Parathyroid adenoma (tissue), 2 donors: ENCODE data around the gene AATF.

Source experiments
- H2AFZ ChIP-seq: fragments of 300-600 bp; sonication (generic); one replicate; pipeline ENCODE4 v1.7.0; 2017; ENCODE audit warnings: antibody characterized with exemption, mild to moderate bottlenecking
- H3K27ac ChIP-seq: fragments of 300-600 bp; sonication (generic); one replicate; pipeline ENCODE4 v1.7.0; 2017
- H3K27me3 ChIP-seq: fragments of 300-600 bp; sonication (generic); one replicate; pipeline ENCODE4 v1.7.0; 2017; ENCODE audit warnings: low read length; ENCODE audit not compliant: control insufficient read depth, insufficient read depth
- H3K36me3 ChIP-seq: fragments of 300-600 bp; sonication (generic); one replicate; pipeline ENCODE4 v1.7.0; 2017; ENCODE audit warnings: low read length; ENCODE audit not compliant: control insufficient read depth, insufficient read depth
- H3K4me1 ChIP-seq: fragments of 300-600 bp; sonication (generic); one replicate; pipeline ENCODE4 v1.7.0; 2017; ENCODE audit warnings: control low read depth
- H3K4me2 ChIP-seq: fragments of 300-600 bp; sonication (generic); one replicate; pipeline ENCODE4 v1.7.0; 2017; ENCODE audit warnings: low read length
- H3K4me3 ChIP-seq: fragments of 300-600 bp; sonication (generic); one replicate; pipeline ENCODE4 v1.7.0; 2017; ENCODE audit warnings: low read depth, low read length
- H3K79me2 ChIP-seq: fragments of 300-600 bp; sonication (generic); one replicate; pipeline ENCODE4 v1.7.0; 2017; ENCODE audit warnings: control low read depth
- H3K9ac ChIP-seq: fragments of 300-600 bp; sonication (generic); one replicate; pipeline ENCODE4 v1.7.0; 2017; ENCODE audit warnings: mild to moderate bottlenecking
- H3K9me3 ChIP-seq: fragments of 300-600 bp; sonication (generic); one replicate; pipeline ENCODE4 v1.7.0; 2017; ENCODE audit warnings: low read length; ENCODE audit not compliant: control insufficient read depth
- CTCF ChIP-seq: fragments of 300-600 bp; sonication (generic); IDR thresholded peaks from one replicate; pipeline ENCODE4 v1.7.0; 2017; ENCODE audit warnings: antibody characterized with exemption, mild to moderate bottlenecking
- donor health status: primary hyperparathyroidism.

The AATF gene

GRCh38 chr17:36977066-36977465 is 28.3 kb downstream of the AATF start:
- Histone ChIP-seq H3K27ac (no peak overlapping the region), H3K79me2 (no peaks in the 10 kb centered on the region), H3K4me1 (no peaks in the 10 kb centered on the region), H3K9me3 (no peaks in the 10 kb centered on the region), H3K27me3 (no peaks in the 10 kb centered on the region), H3K9ac (no peak overlapping the region), H3K36me3 (no peaks in the 10 kb centered on the region), H3K4me2 (no peak overlapping the region), H3K4me3 (no peak overlapping the region), H2AFZ (no peak overlapping the region)
- no peak for TF ChIP-seq CTCF

- Histone ChIP-seq H3K79me2 (peaks cover 3% of the 10 kb centered on the region), H3K9me3 (no peaks in the 10 kb centered on the region), H3K4me1 (no peaks in the 10 kb centered on the region), H2AFZ (no peak overlapping the region), H3K27me3 (no peaks in the 10 kb centered on the region), H3K4me2 (no peak overlapping the region), H3K27ac (no peak overlapping the region), H3K4me3 (no peak overlapping the region), H3K9ac (no peak overlapping the region), H3K36me3 (no peaks in the 10 kb centered on the region)
- TF ChIP-seq CTCF: no peak
Measured at GRCh38 chr17:36977568-36977967, 28.8 kb downstream of the AATF start.

- Histone ChIP-seq H3K27ac (no peak overlapping the region), H3K9ac (no peak overlapping the region), H3K4me2 (no peak overlapping the region), H3K36me3 (no peaks in the 10 kb centered on the region), H3K27me3 (no peaks in the 10 kb centered on the region), H3K4me1 (no peaks in the 10 kb centered on the region), H3K9me3 (no peaks in the 10 kb centered on the region), H2AFZ (no peak overlapping the region), H3K79me2 (peaks cover 7% of the 10 kb centered on the region), H3K4me3 (no peak overlapping the region)
- TF ChIP-seq CTCF: no peak
Measured at GRCh38 chr17:36978810-36979564, 30.2 kb downstream of the AATF start.

GRCh38 chr17:36979565-36979941 is 30.8 kb downstream of the AATF start:
- H3K4me1 ChIP-seq: no peaks in the 10 kb centered on the region
- no peaks in the 10 kb centered on the region for H3K36me3 ChIP-seq
- no peak overlapping the region for H3K4me3 ChIP-seq
- H3K9me3 ChIP-seq: no peaks in the 10 kb centered on the region
- no peak overlapping the region for H3K9ac ChIP-seq
- no peak overlapping the region for H2AFZ ChIP-seq
- peaks cover 11% of the 10 kb centered on the region for H3K79me2 ChIP-seq
- TF ChIP-seq CTCF: no peak
- no peak overlapping the region for H3K4me2 ChIP-seq
- no peak overlapping the region for H3K27ac ChIP-seq
- no peaks in the 10 kb centered on the region for H3K27me3 ChIP-seq

- TF ChIP-seq CTCF: no peak
- H3K79me2 ChIP-seq: peaks cover 11% of the 10 kb centered on the region
- H3K4me3 ChIP-seq: no peak overlapping the region
- H3K9me3 ChIP-seq: no peaks in the 10 kb centered on the region
- no peaks in the 10 kb centered on the region for H3K27me3 ChIP-seq
- no peaks in the 10 kb centered on the region for H3K36me3 ChIP-seq
- no peaks in the 10 kb centered on the region for H3K4me1 ChIP-seq
- no peak overlapping the region for H3K9ac ChIP-seq
- no peak overlapping the region for H3K4me2 ChIP-seq
- H3K27ac ChIP-seq: no peak overlapping the region
- H2AFZ ChIP-seq: no peak overlapping the region
Measured at GRCh38 chr17:36980280-36980761, 31.6 kb downstream of the AATF start.
